ENCODE results near the gene DIO2. TPM values are rescaled to one million over a fixed set of nuclear protein-coding genes. Genes with fewer than 3 reads are reported as not detected.
A peak's percentile ranks its signal among the peaks of the same experiment; 100 is the strongest.

The DIO2 gene
- polyA plus RNA-seq, 4 donors, result 0.47 to 0.79 (median 0.60) TPM

GRCh38 chr14:80172375-80173051, 38.8 kb downstream of the DIO2 start:
- no peak for DNase-seq (ENCODE audit: low read depth in 4 of 4, low spot score in 3 of 4)

- DNase-seq (ENCODE audit: low read depth in 4 of 4, low spot score in 3 of 4), result no peak
Observed at GRCh38 chr14:80167793-80168448, 43.4 kb downstream of the DIO2 start.

GRCh38 chr14:80164991-80165721, 46.1 kb downstream of the DIO2 start:
- DNase-seq (ENCODE audit: low read depth in 4 of 4, low spot score in 3 of 4), result no peak

GRCh38 chr14:80152763-80153162, 58.5 kb downstream of the DIO2 start:
- DNase-seq (ENCODE audit: low read depth in 4 of 4, low spot score in 3 of 4), result no peak

GRCh38 chr14:80152166-80152565, 59.1 kb downstream of the DIO2 start:
- peak in 3 of 4 donors; percentile 3 to 15 (median 7) for DNase-seq (ENCODE audit: low read depth in 4 of 4, low spot score in 3 of 4)

- no peak for DNase-seq (ENCODE audit: low read depth in 4 of 4, low spot score in 3 of 4)
Observed at GRCh38 chr14:80150301-80150700, 61.0 kb downstream of the DIO2 start.
